ENCODE data around the gene GANAB.
"Not testable (repeated sequence)": the region's sequence is repeated elsewhere in the genome, so short reads cannot be mapped to it uniquely, and the experiment has no call there.

Gene GANAB

DNA sequence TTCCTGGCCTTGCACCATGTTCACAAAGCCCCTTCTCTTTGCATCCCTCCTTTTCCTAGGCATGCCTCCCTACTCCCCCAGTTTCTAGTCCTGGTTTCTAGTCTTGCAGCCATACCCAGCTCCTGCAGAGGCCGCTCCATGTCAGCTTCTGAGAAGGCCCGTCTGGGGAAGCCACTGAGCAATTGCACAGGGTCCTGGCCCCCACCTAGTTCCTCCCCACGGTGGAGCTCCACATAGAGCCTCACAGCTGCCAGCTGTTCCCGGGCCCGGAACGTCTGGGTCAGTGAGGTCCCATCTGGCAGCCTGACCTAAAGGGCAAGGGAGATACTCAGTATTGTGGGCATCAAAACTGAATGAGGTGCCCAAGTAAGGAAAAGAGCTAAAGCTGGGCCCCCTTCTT is 30.3 kb upstream of the GANAB start:
- in situ Hi-C loops (cut with MboI; ENCODE audit: low pct_unique_long_range_greater_than_20kb, low sequenced_read_pairs, unreplicated experiment): no loop called here
- DNase-seq (ENCODE audit: low spot score): no peak
- TF ChIP-seq, protein P1, sequence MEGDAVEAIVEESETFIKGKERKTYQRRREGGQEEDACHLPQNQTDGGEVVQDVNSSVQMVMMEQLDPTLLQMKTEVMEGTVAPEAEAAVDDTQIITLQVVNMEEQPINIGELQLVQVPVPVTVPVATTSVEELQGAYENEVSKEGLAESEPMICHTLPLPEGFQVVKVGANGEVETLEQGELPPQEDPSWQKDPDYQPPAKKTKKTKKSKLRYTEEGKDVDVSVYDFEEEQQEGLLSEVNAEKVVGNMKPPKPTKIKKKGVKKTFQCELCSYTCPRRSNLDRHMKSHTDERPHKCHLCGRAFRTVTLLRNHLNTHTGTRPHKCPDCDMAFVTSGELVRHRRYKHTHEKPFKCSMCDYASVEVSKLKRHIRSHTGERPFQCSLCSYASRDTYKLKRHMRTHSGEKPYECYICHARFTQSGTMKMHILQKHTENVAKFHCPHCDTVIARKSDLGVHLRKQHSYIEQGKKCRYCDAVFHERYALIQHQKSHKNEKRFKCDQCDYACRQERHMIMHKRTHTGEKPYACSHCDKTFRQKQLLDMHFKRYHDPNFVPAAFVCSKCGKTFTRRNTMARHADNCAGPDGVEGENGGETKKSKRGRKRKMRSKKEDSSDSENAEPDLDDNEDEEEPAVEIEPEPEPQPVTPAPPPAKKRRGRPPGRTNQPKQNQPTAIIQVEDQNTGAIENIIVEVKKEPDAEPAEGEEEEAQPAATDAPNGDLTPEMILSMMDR (IDR thresholded peaks at IDR 0.05; ENCODE audit: extremely low read depth, insufficient read depth, missing control alignments): no peak

DNA sequence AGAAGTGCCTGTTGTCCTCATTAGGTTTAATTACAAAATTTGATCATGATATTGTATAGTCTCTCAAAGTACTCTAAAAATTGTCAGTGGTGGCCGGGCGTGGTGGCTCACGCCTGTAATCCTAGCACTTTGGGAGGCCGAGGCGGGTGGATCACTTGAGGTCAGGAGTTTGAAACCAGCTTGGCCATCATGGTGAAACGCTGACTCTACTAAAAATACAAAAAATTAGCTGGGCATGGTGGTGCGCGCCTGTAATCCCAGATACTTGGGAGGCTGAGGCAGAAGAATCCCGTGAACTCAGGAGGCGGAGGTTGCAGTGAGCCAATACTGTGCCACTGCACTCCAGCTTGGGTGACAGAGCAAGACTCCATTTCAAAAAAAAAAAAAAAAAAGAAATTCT is 29.0 kb upstream of the GANAB start:
- in situ Hi-C loops (cut with MboI; ENCODE audit: low pct_unique_long_range_greater_than_20kb, low sequenced_read_pairs, unreplicated experiment): not testable (repeated sequence)

DNA sequence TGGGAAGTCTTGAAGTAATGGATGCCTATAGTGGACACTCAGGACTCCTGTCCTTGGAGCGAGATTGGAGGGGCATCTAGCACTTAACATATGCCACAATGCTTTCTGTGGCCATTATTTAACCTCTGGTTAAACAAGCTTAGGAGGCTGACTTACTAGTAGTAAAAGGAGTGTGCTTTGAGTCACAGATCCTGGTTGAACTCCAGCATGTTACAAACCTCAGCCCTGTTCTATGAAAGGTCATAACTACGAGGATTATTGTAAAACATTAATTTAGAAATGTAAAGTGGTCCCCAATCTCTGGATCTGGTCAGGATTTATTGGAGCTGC is 26.7 kb upstream of the GANAB start:
- DNase-seq (ENCODE audit: low spot score): no peak
- in situ Hi-C loops (cut with MboI; ENCODE audit: low pct_unique_long_range_greater_than_20kb, low sequenced_read_pairs, unreplicated experiment): no loop called here
- TF ChIP-seq, protein P1 (IDR thresholded peaks at IDR 0.05; ENCODE audit: extremely low read depth, insufficient read depth, missing control alignments): no peak

More for the DNA sequence above, 29.0 kb upstream of the GANAB start:
- DNase-seq (ENCODE audit: low spot score): not testable (repeated sequence)

DNA sequence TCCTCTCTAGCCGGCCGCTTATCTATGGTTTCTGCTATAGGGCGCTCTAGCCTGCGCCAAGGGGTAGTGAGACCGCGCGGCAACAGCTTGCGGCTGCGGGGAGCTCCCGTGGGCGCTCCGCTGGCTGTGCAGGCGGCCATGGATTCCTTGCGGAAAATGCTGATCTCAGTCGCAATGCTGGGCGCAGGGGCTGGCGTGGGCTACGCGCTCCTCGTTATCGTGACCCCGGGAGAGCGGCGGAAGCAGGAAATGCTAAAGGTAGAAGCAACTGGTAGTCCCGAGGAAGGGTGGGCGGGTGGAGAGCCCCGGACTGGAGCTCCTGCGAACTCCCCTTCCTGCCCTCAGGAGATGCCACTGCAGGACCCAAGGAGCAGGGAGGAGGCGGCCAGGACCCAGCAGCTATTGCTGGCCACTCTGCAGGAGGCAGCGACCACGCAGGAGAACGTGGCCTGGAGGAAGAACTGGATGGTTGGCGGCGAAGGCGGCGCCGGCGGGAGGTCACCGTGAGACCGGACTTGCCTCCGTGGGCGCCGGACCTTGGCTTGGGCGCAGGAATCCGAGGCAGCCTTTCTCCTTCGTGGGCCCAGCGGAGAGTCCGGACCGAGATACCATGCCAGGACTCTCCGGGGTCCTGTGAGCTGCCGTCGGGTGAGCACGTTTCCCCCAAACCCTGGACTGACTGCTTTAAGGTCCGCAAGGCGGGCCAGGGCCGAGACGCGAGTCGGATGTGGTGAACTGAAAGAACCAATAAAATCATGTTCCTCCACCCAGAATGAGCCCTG is 25.4 kb upstream of the GANAB start, which contains the start of the genes LBHD1 and UQCC3:
TSS of gene LBHD1 (minus strand) at position 660 of the 782 bp plus-strand sequence. CDS start 2,236 bp downstream, outside the sequence.
TSS of gene UQCC3 (plus strand) at position 66 of the 782 bp plus-strand sequence. CDS start at position 139, 73 bp downstream.
- in situ Hi-C loops (cut with MboI; ENCODE audit: low pct_unique_long_range_greater_than_20kb, low sequenced_read_pairs, unreplicated experiment): no loop called here
- TF ChIP-seq, protein P1 (IDR thresholded peaks at IDR 0.05; ENCODE audit: extremely low read depth, insufficient read depth, missing control alignments): no peak

DNA sequence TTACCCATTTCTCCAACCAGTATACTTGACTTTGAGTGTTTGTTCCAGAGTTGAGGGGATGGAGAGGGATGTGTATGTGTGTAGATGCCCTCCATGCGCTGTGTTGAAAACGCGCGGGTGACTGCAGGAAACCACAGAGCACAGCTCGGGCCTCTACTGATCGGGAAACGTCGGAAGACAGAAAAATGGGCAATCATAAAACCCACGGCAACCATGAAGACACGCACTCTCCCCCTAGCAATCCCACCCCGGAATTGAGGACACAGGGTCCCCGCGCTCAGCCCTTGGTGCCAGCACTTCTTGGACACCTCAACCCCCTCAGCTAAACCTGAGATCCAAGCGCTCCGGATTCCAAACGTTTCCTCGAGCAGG is 24.8 kb upstream of the GANAB start:
- no peak for DNase-seq (ENCODE audit: low spot score)
- in situ Hi-C loops (cut with MboI; ENCODE audit: low pct_unique_long_range_greater_than_20kb, low sequenced_read_pairs, unreplicated experiment): no loop called here
- TF ChIP-seq, protein P1 (IDR thresholded peaks at IDR 0.05; ENCODE audit: extremely low read depth, insufficient read depth, missing control alignments): no peak

More for the DNA sequence above, 25.4 kb upstream of the GANAB start, which contains the start of the genes LBHD1 and UQCC3:
- peak; percentile 88 for DNase-seq (ENCODE audit: low spot score)

DNA sequence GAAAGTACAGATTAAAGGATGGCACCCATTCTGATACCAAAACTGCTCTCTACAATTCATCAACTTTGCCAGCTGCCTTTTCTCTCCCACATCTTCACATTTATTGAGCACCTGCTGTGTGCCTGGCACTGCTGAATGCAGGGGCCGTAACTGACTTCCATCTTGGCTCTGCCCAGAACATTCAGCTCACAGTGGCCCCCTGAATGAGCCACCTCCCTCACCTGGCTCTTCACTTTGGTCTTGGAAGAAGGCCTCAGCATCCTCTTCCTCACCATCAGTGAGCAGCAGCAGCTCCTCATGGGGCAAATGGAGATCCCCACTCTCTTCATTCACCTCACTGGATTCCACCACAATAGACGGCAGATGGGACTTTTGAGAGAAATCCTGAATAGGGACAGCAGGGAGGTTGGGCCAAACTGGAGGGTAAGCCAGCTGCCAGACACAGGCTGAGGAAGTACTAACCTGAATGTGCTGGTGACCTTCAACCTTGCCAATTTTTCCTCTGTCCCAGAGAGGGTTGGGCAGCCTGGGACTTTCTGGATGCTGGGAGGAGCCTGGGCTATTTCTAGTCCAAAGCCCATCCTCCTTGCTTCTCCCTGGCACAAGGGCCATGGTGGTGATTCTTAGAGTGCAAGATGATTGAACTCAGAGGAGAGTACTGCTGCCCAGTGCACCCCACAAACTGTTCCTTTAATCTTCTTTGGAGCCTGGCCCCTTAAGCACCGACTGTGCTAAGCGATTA is 23.2 kb upstream of the GANAB start:
- DNase-seq (ENCODE audit: low spot score): no peak
- TF ChIP-seq, protein P1 (IDR thresholded peaks at IDR 0.05; ENCODE audit: extremely low read depth, insufficient read depth, missing control alignments): no peak
- in situ Hi-C loops (cut with MboI; ENCODE audit: low pct_unique_long_range_greater_than_20kb, low sequenced_read_pairs, unreplicated experiment): no loop called here

DNA sequence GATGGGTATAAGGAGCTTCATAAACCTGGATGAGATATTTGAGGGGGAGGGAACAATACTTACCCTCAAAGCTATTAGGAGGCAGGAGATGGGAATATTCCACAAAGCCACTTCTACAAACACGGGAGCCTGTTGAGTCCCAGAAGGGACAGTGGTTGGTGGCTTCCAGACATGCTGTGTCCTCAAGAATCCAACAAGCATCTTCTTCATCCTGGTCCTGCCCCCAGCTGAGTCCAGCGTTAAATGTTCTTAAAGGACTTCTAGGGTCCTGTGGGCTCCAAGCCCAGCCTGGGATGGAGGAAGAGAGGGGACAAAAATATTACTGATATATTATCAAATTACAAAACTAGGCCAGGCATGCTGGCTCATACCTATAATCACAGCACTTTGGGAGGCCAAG is 21.0 kb upstream of the GANAB start:
- in situ Hi-C loops (cut with MboI; ENCODE audit: low pct_unique_long_range_greater_than_20kb, low sequenced_read_pairs, unreplicated experiment): no loop called here
- no peak for DNase-seq (ENCODE audit: low spot score)
- TF ChIP-seq, protein P1 (IDR thresholded peaks at IDR 0.05; ENCODE audit: extremely low read depth, insufficient read depth, missing control alignments): no peak
